Loucy (cell line): ENCODE data around the gene ST13.

Experiments used
- H2AFZ ChIP-seq: fragments of 200-600 bp; sonication (generic); 2 replicates; pipeline ENCODE4 v1.6.0; 2016; ENCODE audit warnings: antibody characterized with exemption, mild to moderate bottlenecking, low read length, moderate library complexity
- H3F3A ChIP-seq: fragments of 200-600 bp; 2 replicates; pipeline ENCODE4 v1.6.0; 2016; ENCODE audit warnings: antibody characterized with exemption, low read depth, mild to moderate bottlenecking
- H3K27me3 ChIP-seq: fragments of 200-600 bp; sonication (generic); 2 replicates; pipeline ENCODE4 v1.6.1; 2014; ENCODE audit warnings: low read length, mild to moderate bottlenecking; ENCODE audit not compliant: insufficient read depth, poor library complexity, severe bottlenecking
- H3K36me3 ChIP-seq: fragments of 200-600 bp; sonication (generic); 2 replicates; pipeline ENCODE4 v1.6.1; 2016; ENCODE audit warnings: low read length; ENCODE audit not compliant: insufficient read depth
- H3K4me1 ChIP-seq: fragments of 200-600 bp; sonication (generic); 2 replicates; pipeline ENCODE4 v1.5.1; 2014; ENCODE audit warnings: low read length, mild to moderate bottlenecking; ENCODE audit not compliant: insufficient read depth, poor library complexity, severe bottlenecking
- H3K4me2 ChIP-seq: fragments of 200-600 bp; sonication (generic); 2 replicates; pipeline ENCODE4 v1.6.0; 2014; ENCODE audit warnings: antibody characterized with exemption, low read length, low read depth, mild to moderate bottlenecking; ENCODE audit not compliant: poor library complexity, severe bottlenecking
- H3K4me3 ChIP-seq: fragments of 200-600 bp; sonication (generic); 2 replicates; pipeline ENCODE4 v1.5.1; 2014; ENCODE audit warnings: low read length, mild to moderate bottlenecking, mixed read lengths; ENCODE audit not compliant: poor library complexity, severe bottlenecking
- H3K79me2 ChIP-seq: fragments of 200-600 bp; sonication (generic); 2 replicates; pipeline ENCODE4 v1.6.1; 2014; ENCODE audit warnings: low read length; ENCODE audit not compliant: insufficient read depth
- H3K9ac ChIP-seq: fragments of 200-600 bp; sonication (generic); 2 replicates; pipeline ENCODE4 v1.6.0; 2014; ENCODE audit warnings: mild to moderate bottlenecking, low read depth, low read length, moderate library complexity; ENCODE audit not compliant: poor library complexity, severe bottlenecking
- H3K9me2 ChIP-seq: fragments of 200-600 bp; sonication (generic); replicated peaks from 2 replicates; pipeline ENCODE4 v1.6.1; 2016; ENCODE audit warnings: low read depth, low read length, mixed read lengths
- H3K9me3 ChIP-seq: fragments of 200-600 bp; sonication (generic); 2 replicates; pipeline ENCODE4 v1.6.1; 2014; ENCODE audit warnings: mild to moderate bottlenecking, antibody characterized with exemption, low read length, low read depth; ENCODE audit not compliant: insufficient read depth
- H4K20me1 ChIP-seq: fragments of 200-600 bp; sonication (generic); 2 replicates; pipeline ENCODE4 v1.6.0; 2014; ENCODE audit warnings: antibody characterized with exemption, low read length, mild to moderate bottlenecking; ENCODE audit not compliant: insufficient read depth, poor library complexity, severe bottlenecking
- EZH2phosphoT487 ChIP-seq: fragments of 200-600 bp; IDR thresholded peaks from 2 replicates; pipeline ENCODE4 v1.6.1; 2018; ENCODE audit warnings: antibody characterized with exemption, mild to moderate bottlenecking, moderate library complexity, borderline replicate concordance
- TF ChIP-seq, protein P1 (sequence below): fragments of 200-600 bp; sonication (generic); conservative IDR thresholded peaks from 2 replicates; pipeline ENCODE4 v1.5.1; 2014; ENCODE audit warnings: mild to moderate bottlenecking, antibody characterized with exemption, low read length

ST13 gene

DNA sequence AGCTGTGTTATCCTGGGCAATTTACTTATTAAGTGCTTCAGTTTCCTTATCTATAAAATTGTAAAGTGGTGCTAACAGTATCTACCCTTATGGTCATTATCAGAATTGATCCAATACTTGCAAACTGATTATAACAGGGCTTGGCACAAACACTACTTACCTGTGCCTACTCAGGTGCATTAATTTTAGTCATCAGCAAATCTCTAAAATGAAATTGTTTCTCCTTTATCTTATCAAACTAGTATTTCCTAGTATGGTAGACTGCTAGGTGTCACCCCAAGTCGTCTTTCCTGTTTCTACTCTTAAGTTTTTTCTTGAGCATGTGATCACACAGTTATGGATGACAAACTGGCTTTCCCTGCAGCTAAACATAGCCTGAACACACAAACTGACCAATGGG is 33.0 kb downstream of the ST13 start:
- Histone ChIP-seq H3K4me3 (no peak overlapping the region), H3K9ac (no peak overlapping the region), H3K9me3 (no peaks in the 10 kb centered on the region), H3K27me3 (no peaks in the 10 kb centered on the region), H3K4me2 (no peak overlapping the region), H3K36me3 (peaks cover 43% of the 10 kb centered on the region; the same call in 1 of the 2 replicates), H3K9me2 (no peaks in the 10 kb centered on the region), H3K4me1 (peaks cover under 1% of the 10 kb centered on the region), H3F3A (no peaks in the 10 kb centered on the region), H3K79me2 (peaks cover 7% of the 10 kb centered on the region), H2AFZ (no peak overlapping the region), H4K20me1 (no peaks in the 10 kb centered on the region)
- TF ChIP-seq, protein P1, sequence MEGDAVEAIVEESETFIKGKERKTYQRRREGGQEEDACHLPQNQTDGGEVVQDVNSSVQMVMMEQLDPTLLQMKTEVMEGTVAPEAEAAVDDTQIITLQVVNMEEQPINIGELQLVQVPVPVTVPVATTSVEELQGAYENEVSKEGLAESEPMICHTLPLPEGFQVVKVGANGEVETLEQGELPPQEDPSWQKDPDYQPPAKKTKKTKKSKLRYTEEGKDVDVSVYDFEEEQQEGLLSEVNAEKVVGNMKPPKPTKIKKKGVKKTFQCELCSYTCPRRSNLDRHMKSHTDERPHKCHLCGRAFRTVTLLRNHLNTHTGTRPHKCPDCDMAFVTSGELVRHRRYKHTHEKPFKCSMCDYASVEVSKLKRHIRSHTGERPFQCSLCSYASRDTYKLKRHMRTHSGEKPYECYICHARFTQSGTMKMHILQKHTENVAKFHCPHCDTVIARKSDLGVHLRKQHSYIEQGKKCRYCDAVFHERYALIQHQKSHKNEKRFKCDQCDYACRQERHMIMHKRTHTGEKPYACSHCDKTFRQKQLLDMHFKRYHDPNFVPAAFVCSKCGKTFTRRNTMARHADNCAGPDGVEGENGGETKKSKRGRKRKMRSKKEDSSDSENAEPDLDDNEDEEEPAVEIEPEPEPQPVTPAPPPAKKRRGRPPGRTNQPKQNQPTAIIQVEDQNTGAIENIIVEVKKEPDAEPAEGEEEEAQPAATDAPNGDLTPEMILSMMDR: no peak
- no peak for TF ChIP-seq EZH2phosphoT487

DNA sequence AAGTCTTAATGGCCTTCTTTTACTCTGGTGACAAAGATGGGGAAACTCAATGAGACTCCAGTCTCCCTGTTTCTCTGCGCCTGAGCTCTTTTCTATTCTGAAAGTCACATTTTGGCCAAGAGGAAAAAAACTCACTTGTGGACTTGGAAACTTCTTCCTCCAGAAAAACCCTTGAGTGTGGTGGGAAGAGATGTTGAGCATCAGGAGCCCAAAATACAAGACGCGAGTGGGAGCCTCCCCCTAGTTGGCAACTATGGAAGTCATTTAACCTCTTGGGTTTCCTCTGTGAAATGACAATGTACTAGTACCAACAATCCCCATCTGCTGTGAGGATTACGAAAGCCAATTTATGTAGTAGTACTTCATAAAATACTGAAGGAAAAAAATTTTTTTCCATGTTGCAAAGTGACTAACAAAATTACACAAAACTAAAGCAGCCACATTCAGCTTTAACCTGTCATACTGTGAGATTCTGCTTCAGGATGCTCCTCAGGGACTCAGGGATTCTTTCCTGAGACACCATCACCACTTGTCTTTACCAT is 36.8 kb downstream of the ST13 start:
- Histone ChIP-seq H3F3A (no peaks in the 10 kb centered on the region), H3K4me2 (peak overlapping the region; percentile 95), H3K79me2 (peaks cover 40% of the 10 kb centered on the region), H3K9ac (peak overlapping the region; percentile 89), H3K4me3 (peak overlapping the region; percentile 100), H2AFZ (peak overlapping the region; percentile 93), H3K9me3 (no peaks in the 10 kb centered on the region), H3K36me3 (peaks cover 21% of the 10 kb centered on the region; the same call in 1 of the 2 replicates), H3K4me1 (peaks cover 24% of the 10 kb centered on the region), H3K9me2 (no peaks in the 10 kb centered on the region), H3K27me3 (no peaks in the 10 kb centered on the region), H4K20me1 (peaks cover 5% of the 10 kb centered on the region)
- no peak for TF ChIP-seq EZH2phosphoT487
- TF ChIP-seq, protein P1: no peak

DNA sequence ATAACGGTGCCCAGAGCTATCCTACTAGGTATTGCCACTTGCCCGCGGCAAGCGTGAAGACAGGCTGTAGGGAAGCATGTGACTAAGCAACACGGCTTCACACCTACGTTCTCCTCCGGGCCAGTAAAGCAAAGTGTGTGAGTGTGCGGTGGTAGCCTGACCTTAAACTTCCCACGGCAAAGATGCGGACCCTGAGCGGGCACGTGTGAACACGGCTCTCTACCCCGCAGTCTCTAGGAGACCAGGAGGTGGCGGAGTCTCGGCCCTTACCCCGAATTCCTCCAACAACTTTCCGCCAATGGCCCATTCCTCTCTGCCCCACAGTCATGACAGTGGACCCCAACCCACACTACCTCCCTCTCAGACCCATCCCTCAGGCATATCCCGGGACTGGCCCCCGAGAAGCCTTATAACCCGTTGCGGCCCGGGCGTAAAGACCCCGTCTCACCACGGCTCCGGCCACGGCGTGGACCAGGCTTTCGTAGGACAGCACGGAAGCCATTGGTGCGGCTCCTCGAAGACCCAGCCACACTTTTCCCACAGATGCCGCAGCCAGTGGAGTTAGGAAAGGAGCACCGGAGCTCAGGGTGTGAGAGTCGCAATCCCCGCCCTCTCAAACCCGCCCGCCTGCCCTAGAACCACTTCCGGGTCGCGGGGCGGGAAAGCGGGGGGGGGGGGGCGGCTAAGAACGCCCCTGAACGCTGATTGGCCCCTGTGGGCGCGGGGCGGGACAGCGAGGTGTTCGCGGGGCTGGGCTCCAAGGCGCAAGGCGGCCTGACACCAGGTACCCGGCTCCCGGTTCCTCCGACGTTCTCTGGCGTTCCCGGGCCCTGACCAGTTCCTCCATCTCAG is 37.5 kb downstream of the ST13 start, which contains the start of gene SLC25A17:
TSS of gene SLC25A17 (minus strand) at position 600 of the 852 bp plus-strand sequence. CDS start at position 502, 98 bp downstream.
- H3K9ac ChIP-seq: peak within 1 kb of the TSS; percentile 89
- peak within 1 kb of the TSS; percentile 100 for H3K4me3 ChIP-seq
- H3K27me3 ChIP-seq: no peaks in the 10 kb centered on the region
- H2AFZ ChIP-seq: peak within 1 kb of the TSS; percentile 100
- H3K4me1 ChIP-seq: peaks cover 26% of the 10 kb centered on the region
- no peaks in the 10 kb centered on the region for H3F3A ChIP-seq
- H3K79me2 ChIP-seq: peaks cover 40% of the 10 kb centered on the region
- no peaks in the 10 kb centered on the region for H3K9me2 ChIP-seq
- TF ChIP-seq EZH2phosphoT487: no peak
- TF ChIP-seq, protein P1: peak; percentile 63
- peaks cover 16% of the 10 kb centered on the region; the same call in 1 of the 2 replicates for H3K36me3 ChIP-seq
- peak within 1 kb of the TSS; percentile 95 for H3K4me2 ChIP-seq
- H3K9me3 ChIP-seq: no peaks in the 10 kb centered on the region
- H4K20me1 ChIP-seq: peaks cover 5% of the 10 kb centered on the region
